Activated CD8-positive, alpha-beta memory T cell treated with anti-CD3 and anti-CD28 coated beads for 36 hours (primary cell): ENCODE data around the gene GUCY2D. TPM values are rescaled to one million over a fixed set of nuclear protein-coding genes. Genes with fewer than 3 reads are reported as not detected.
"Not testable (repeated sequence)": the region's sequence is repeated elsewhere in the genome, so short reads cannot be mapped to it uniquely, and the experiment has no call there.

Experiments used
- CTCF ChIA-PET: fragments of 350-600 bp; sonication (Branson Sonifier 250); formaldehyde crosslinking; loops from one replicate; lab custom pipeline; 2021; ENCODE audit warnings: antibody characterized with exemption; lab: Charles Lee
- POLR2A ChIA-PET: fragments of 350-600 bp; sonication (Branson Sonifier 250); formaldehyde crosslinking; loops from one replicate; lab custom pipeline; 2021; ENCODE audit warnings: antibody characterized with exemption; lab: Charles Lee
- total RNA-seq, 2 experiments: library from RNA; stranded (reverse); gene quantifications; one replicate each; pipeline ENCODE4 v1.2.3, GENCODE V29; 2021

Gene GUCY2D
- not detected for total RNA-seq

GRCh38 chr17:8001976-8002720, at the start of gene GUCY2D:
Gene GUCY2D (plus strand): TSS chr17:8002615. CDS start chr17:8003048, 433 bp downstream.
- ChIA-PET CTCF (interaction anchor here (1.3 to 2.1 kb wide), 3 partner anchors 12 to 93 kb away, joined by 3 to 13 read pairs (median 5); no protein-coding TSS in a partner anchor), POLR2A (interaction anchor here (0.5 kb wide), 1 partner anchor 299 kb away, joined by 5 read pairs; no protein-coding TSS in a partner anchor)

GRCh38 chr17:7953266-7953665, 49.1 kb upstream of the GUCY2D start:
- POLR2A ChIA-PET: not testable (repeated sequence)
- CTCF ChIA-PET: interaction anchor here (1.2 kb wide), 1 partner anchor 18 kb away, joined by 3 read pairs; no protein-coding TSS in a partner anchor

- ChIA-PET POLR2A (no interaction called here), CTCF (interaction anchor here (0.6 to 1.6 kb wide), 2 partner anchors 35 to 627 kb away, joined by 3 to 6 read pairs; no protein-coding TSS in a partner anchor)
Measured at GRCh38 chr17:7955414-7956227, 46.8 kb upstream of the GUCY2D start.

GRCh38 chr17:7956228-7956965, 46.0 kb upstream of the GUCY2D start:
- POLR2A ChIA-PET: no interaction called here
- CTCF ChIA-PET: interaction anchor here (0.6 to 1.6 kb wide), 2 partner anchors 34 to 626 kb away, joined by 3 to 6 read pairs; no protein-coding TSS in a partner anchor

- ChIA-PET POLR2A (no interaction called here), CTCF (no interaction called here)
Measured at GRCh38 chr17:7959503-7960253, 42.7 kb upstream of the GUCY2D start.

- ChIA-PET POLR2A (no interaction called here), CTCF (interaction anchor here (1.2 kb wide), 1 partner anchor 17 kb away, joined by 4 read pairs; no protein-coding TSS in a partner anchor)
Measured at GRCh38 chr17:7961421-7961820, 41.0 kb upstream of the GUCY2D start.

- ChIA-PET CTCF (no interaction called here), POLR2A (no interaction called here)
Measured at GRCh38 chr17:7967751-7968150, 34.7 kb upstream of the GUCY2D start.

GRCh38 chr17:7969433-7969832, 33.0 kb upstream of the GUCY2D start:
- CTCF ChIA-PET: no interaction called here
- POLR2A ChIA-PET: no interaction called here

- ChIA-PET POLR2A (no interaction called here), CTCF (interaction anchor here (1.1 to 2.0 kb wide), 2 partner anchors 9 to 18 kb away, joined by 3 to 5 read pairs; no protein-coding TSS in a partner anchor)
Measured at GRCh38 chr17:7971651-7972050, 30.8 kb upstream of the GUCY2D start.

GRCh38 chr17:7972131-7972785, 30.2 kb upstream of the GUCY2D start:
- POLR2A ChIA-PET: no interaction called here
- CTCF ChIA-PET: interaction anchor here (0.7 to 2.0 kb wide), 3 partner anchors 8 to 149 kb away, joined by 3 to 8 read pairs (median 5); no protein-coding TSS in a partner anchor

- POLR2A ChIA-PET: no interaction called here
- CTCF ChIA-PET: interaction anchor here (3.1 kb wide), 1 partner anchor 14 kb away, joined by 12 read pairs; no protein-coding TSS in a partner anchor
Measured at GRCh38 chr17:7974638-7975131, 27.7 kb upstream of the GUCY2D start.

- ChIA-PET POLR2A (no interaction called here), CTCF (interaction anchor here (1.0 to 3.1 kb wide), 3 partner anchors 10 to 25 kb away, joined by 3 to 12 read pairs (median 4); no protein-coding TSS in a partner anchor)
Measured at GRCh38 chr17:7977039-7977438, 25.4 kb upstream of the GUCY2D start.

GRCh38 chr17:7977805-7978204, 24.6 kb upstream of the GUCY2D start:
- CTCF ChIA-PET: interaction anchor here (1.0 to 3.1 kb wide), 4 partner anchors 11 to 65 kb away, joined by 3 to 12 read pairs (median 3); no protein-coding TSS in a partner anchor
- POLR2A ChIA-PET: no interaction called here

GRCh38 chr17:7982173-7982572, 20.2 kb upstream of the GUCY2D start:
- POLR2A ChIA-PET: no interaction called here
- CTCF ChIA-PET: interaction anchor here (0.7 to 3.1 kb wide), 4 partner anchors 8 to 112 kb away, joined by 3 to 14 read pairs (median 5); no protein-coding TSS in a partner anchor

GRCh38 chr17:7982666-7983065, 19.7 kb upstream of the GUCY2D start:
- ChIA-PET CTCF (interaction anchor here (0.7 to 2.3 kb wide), 3 partner anchors 70 to 111 kb away, joined by 3 to 7 read pairs (median 3); no protein-coding TSS in a partner anchor), POLR2A (no interaction called here)

GRCh38 chr17:7984904-7985303, 17.5 kb upstream of the GUCY2D start:
- CTCF ChIA-PET: interaction anchor here (0.5 to 1.7 kb wide), 4 partner anchors 20 to 241 kb away, joined by 3 to 4 read pairs (median 3); no protein-coding TSS in a partner anchor
- POLR2A ChIA-PET: no interaction called here
